HepG2 (cell line): ENCODE data around the gene GOLGA3. TPM values are rescaled to one million over a fixed set of nuclear protein-coding genes. Genes with fewer than 3 reads are reported as not detected.

Experiments
- AGO1 ChIP-seq: fragments of 200-400 bp; formaldehyde crosslinking; IDR thresholded peaks from 2 replicates; pipeline ENCODE4 v1.6.1; 2017; ENCODE audit warnings: mild to moderate bottlenecking, low read depth, low read length, moderate library complexity; ENCODE audit not compliant: poor library complexity, severe bottlenecking
- EP300 ChIP-seq, 3 experiments: sonication (generic) in 1 of 3; formaldehyde crosslinking in 1 of 3; IDR thresholded peaks; 2 replicates each; pipeline versions ENCODE4 v1.5.1 to v1.6.1; 2011 to 2020; ENCODE audit warnings: low read depth in 2 of 3, low read length in 2 of 3, borderline replicate concordance in 1 of 3, improper control_type of control experiment in 1 of 3, mild to moderate bottlenecking in 1 of 3, missing genetic modification reagents in 1 of 3, moderate library complexity in 1 of 3
- LBX2 ChIP-seq: sonication (generic); formaldehyde crosslinking; IDR thresholded peaks from 2 replicates; pipeline ENCODE4 v1.5.0; 2020; ENCODE audit warnings: missing genetic modification reagents, mild to moderate bottlenecking, borderline replicate concordance
- PPARG ChIP-seq: conservative IDR thresholded peaks from 2 replicates; pipeline ENCODE4 v1.6.1; 2016; ENCODE audit warnings: missing biosample characterization, missing genetic modification reagents
- ZBTB40 ChIP-seq, 2 experiments: fragments of 450-650 bp in 1 of 2; sonication (generic) in 1 of 2; formaldehyde crosslinking in 1 of 2; IDR thresholded peaks; 2 replicates each; pipeline versions ENCODE4 v1.6.1 to v1.8.0; 2016 to 2022; ENCODE audit warnings: antibody characterized with exemption in 1 of 2, mild to moderate bottlenecking in 1 of 2, missing genetic modification reagents in 1 of 2
- ZIK1 ChIP-seq: sonication (generic); formaldehyde crosslinking; IDR thresholded peaks from 2 replicates; pipeline ENCODE4 v1.5.0; 2020; ENCODE audit warnings: mild to moderate bottlenecking, low read depth, missing genetic modification reagents, borderline replicate concordance
- ZNF224 ChIP-seq: sonication (generic); formaldehyde crosslinking; IDR thresholded peaks from 2 replicates; pipeline ENCODE4 v1.5.0; 2020; ENCODE audit warnings: mild to moderate bottlenecking, missing genetic modification reagents
- ZNF337 ChIP-seq: sonication (generic); formaldehyde crosslinking; IDR thresholded peaks from 2 replicates; pipeline ENCODE4 v1.5.1; 2020; ENCODE audit warnings: missing genetic modification reagents, low read depth, mild to moderate bottlenecking, borderline replicate concordance
- ZNF616 ChIP-seq: sonication (generic); formaldehyde crosslinking; IDR thresholded peaks from 2 replicates; pipeline ENCODE4 v1.5.0; 2020; ENCODE audit warnings: low read depth, mild to moderate bottlenecking, missing genetic modification reagents
- ZNF672 ChIP-seq: sonication (generic); formaldehyde crosslinking; IDR thresholded peaks from 2 replicates; pipeline ENCODE4 v1.8.1; 2022; ENCODE audit warnings: missing genetic modification reagents
- ZNF749 ChIP-seq: sonication (generic); formaldehyde crosslinking; IDR thresholded peaks from 2 replicates; pipeline ENCODE4 v1.8.0; 2022; ENCODE audit warnings: mild to moderate bottlenecking, missing genetic modification reagents, moderate library complexity, borderline replicate concordance
- polyA plus RNA-seq, 8 experiments: library from polyadenylated mRNA; depleted of rRNA in 3 of 8; stranded (reverse) in 7 of 8; unstranded in 1 of 8; fragments of >200 nt; fragmentation: Illumina TruSeq in 4 of 8; extraction: Trizol in 4 of 8; gene quantifications; 2 replicates each; pipeline versions ENCODE4 v1.2.1 to v1.2.3, GENCODE V29; 2011 to 2016; ENCODE audit warnings: low read depth in 4 of 8, missing spikeins in 1 of 8, mixed read lengths in 1 of 8; ENCODE audit not compliant: insufficient read depth in 1 of 8
- total RNA-seq, 5 experiments: library from RNA; depleted of rRNA; stranded (reverse); fragments of >200 nt; fragmentation: Illumina TruSeq; extraction: Trizol; gene quantifications; 2 replicates each; pipeline ENCODE4 v1.2.3, GENCODE V29; 2016; ENCODE audit warnings: low read depth in 1 of 5

Gene GOLGA3
- total and polyA plus RNA-seq, 2 of the 13 experiments (the other 11 are each of a cell fraction or from before 2014, with no cell fraction given), result 22.0 to 43.0 TPM

GRCh38 chr12:132828706-132829534, at the start of gene GOLGA3 (continued):
- TF ChIP-seq ZNF616 (CRISPR knock-in tag) (no peak), AGO1 (no peak), LBX2 (CRISPR knock-in tag) (no peak), ZNF337 (no peak), PPARG (CRISPR knock-in tag) (peak; percentile 44; the same call in 1 of the 2 replicates), ZBTB40 (IDR thresholded peaks at IDR 0.05) (peak; percentile 97), ZBTB40 (CRISPR knock-in tag; IDR thresholded peaks at IDR 0.05) (peak; percentile 87), ZNF749 (CRISPR knock-in tag) (no peak), ZNF224 (CRISPR knock-in tag) (peak; percentile 88), EP300 (IDR thresholded peaks at IDR 0.05; ENCODE audit: low read depth in 2 of 2, low read length in 2 of 2) (no peak), EP300 (CRISPR knock-in tag; IDR thresholded peaks at IDR 0.05; ENCODE audit: borderline replicate concordance) (no peak; the same call in 1 of the 2 replicates), ZNF672 (CRISPR knock-in tag) (no peak), ZIK1 (CRISPR knock-in tag) (0 out of 2 replicates have a peak, but pooled peaks have one; percentile 15)
